ENCODE data around the gene WDR43.
"Not testable (repeated sequence)": the region's sequence is repeated elsewhere in the genome, so short reads cannot be mapped to it uniquely, and the experiment has no call there.

The WDR43 gene

GRCh38 chr2:28962505-28962904 is 68.0 kb downstream of the WDR43 start:
- no peak for DNase-seq (ENCODE audit: low spot score)

GRCh38 chr2:28970464-28971160 is 76.1 kb downstream of the WDR43 start:
- DNase-seq (ENCODE audit: low spot score): no peak

- DNase-seq (ENCODE audit: low spot score): no peak
Measured at GRCh38 chr2:28972778-28973335, 78.4 kb downstream of the WDR43 start.

GRCh38 chr2:28974252-28974651 is 79.8 kb downstream of the WDR43 start:
- no peak for DNase-seq (ENCODE audit: low spot score)

GRCh38 chr2:28975671-28976070 is 81.2 kb downstream of the WDR43 start:
- DNase-seq (ENCODE audit: low spot score): no peak

- DNase-seq (ENCODE audit: low spot score): no peak
Measured at GRCh38 chr2:28976584-28976983, 82.1 kb downstream of the WDR43 start.

- DNase-seq (ENCODE audit: low spot score): no peak
Measured at GRCh38 chr2:28977176-28977875, 82.9 kb downstream of the WDR43 start.

- not testable (repeated sequence) for DNase-seq (ENCODE audit: low spot score)
Measured at GRCh38 chr2:28978001-28978400, 83.5 kb downstream of the WDR43 start.

GRCh38 chr2:28978606-28979005 is 84.1 kb downstream of the WDR43 start:
- no peak for DNase-seq (ENCODE audit: low spot score)

- no peak for DNase-seq (ENCODE audit: low spot score)
Measured at GRCh38 chr2:28979041-28979440, 84.6 kb downstream of the WDR43 start.

GRCh38 chr2:28979576-28980366 is 85.3 kb downstream of the WDR43 start:
- DNase-seq (ENCODE audit: low spot score): no peak

- DNase-seq (ENCODE audit: low spot score): no peak
Measured at GRCh38 chr2:28980368-28981015, 86.0 kb downstream of the WDR43 start.

GRCh38 chr2:28981016-28981441 is 86.6 kb downstream of the WDR43 start, which contains the start of gene TOGARAM2:
Gene TOGARAM2, plus strand, starts transcription at chr2:28981298. Its CDS starts 13,537 bp downstream, at chr2:28994835.
- no peak for DNase-seq (ENCODE audit: low spot score)

GRCh38 chr2:28981620-28982376 is 87.3 kb downstream of the WDR43 start:
- DNase-seq (ENCODE audit: low spot score): no peak

GRCh38 chr2:28982381-28982950 is 88.0 kb downstream of the WDR43 start:
- DNase-seq (ENCODE audit: low spot score): no peak

GRCh38 chr2:28986429-28986828 is 92.0 kb downstream of the WDR43 start:
- no peak for DNase-seq (ENCODE audit: low spot score)

GRCh38 chr2:28989973-28990372 is 95.5 kb downstream of the WDR43 start:
- no peak for DNase-seq (ENCODE audit: low spot score)

- DNase-seq (ENCODE audit: low spot score): no peak
Measured at GRCh38 chr2:28990445-28990844, 96.0 kb downstream of the WDR43 start.

GRCh38 chr2:28991021-28991420 is 96.6 kb downstream of the WDR43 start:
- no peak for DNase-seq (ENCODE audit: low spot score)

- DNase-seq (ENCODE audit: low spot score): no peak
Measured at GRCh38 chr2:28991460-28991859, 97.0 kb downstream of the WDR43 start.
